Ramos (cell line): ENCODE measurements around the gene DRAP1.

Experiments used
- in situ Hi-C: fragments of 300-500 bp; cut with MboI; formaldehyde crosslinking; loops from one replicate; pipeline ENCODE4 v1.14.3; 2022; ENCODE audit warnings: low sequenced_read_pairs; ENCODE audit not compliant: unreplicated experiment

Gene DRAP1

DNA sequence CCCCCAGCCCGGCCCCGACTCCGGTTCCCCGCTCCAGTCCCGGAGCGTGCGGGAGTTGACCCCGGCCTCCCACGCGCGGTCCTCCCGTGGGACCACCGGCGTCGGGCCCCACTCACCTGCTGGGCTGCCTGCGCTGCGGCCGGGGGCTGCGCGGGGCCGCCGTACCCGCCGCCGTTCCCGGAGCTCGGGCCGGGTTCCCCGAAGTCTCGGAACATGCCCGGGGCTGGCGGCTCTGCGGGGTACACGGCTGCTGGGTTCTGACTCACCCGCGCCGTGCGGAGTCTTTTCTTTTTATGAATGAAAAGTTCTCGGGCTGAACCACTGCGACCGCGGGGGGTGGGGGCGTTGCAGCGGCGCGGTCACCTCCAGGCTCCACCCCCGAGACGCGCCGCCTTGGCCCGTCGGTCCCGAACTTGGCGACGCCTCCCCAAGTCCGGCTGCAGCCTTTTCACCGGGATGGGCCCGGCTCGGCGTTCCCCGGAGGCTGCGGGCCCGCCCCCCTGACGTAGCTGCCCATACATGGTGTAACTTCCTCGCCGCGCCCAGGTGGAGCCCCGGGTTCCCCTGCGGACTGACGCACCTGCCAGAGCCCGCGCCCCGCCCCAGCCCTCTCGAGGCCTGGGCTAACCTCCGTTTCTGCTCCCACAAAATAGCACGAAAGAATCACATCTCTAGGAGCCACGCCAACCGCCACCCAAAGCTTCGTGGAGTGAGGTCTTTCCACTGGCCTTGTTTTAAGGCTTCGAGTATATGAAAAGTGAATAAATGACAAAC is 18.9 kb upstream of the DRAP1 start, which contains the start of gene FOSL1:
Gene FOSL1 (minus strand): TSS at position 264 of the 774 bp plus-strand sequence. CDS start 49 bp downstream, at position 215.
- in situ Hi-C loops, result no loop called here

DNA sequence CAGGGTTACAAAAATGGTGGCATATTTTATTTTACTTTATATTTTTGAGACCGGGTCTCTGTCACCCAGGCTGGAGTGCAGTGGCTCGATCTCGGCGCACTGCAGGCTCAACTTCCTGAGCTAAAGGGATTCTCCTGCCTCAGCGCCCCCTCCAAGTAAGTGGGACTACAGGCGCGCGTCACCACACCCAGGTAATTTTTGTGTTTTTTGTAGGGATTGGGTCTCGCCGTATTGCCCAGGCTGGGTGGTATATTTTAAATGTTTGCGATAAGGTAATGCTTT is 18.4 kb upstream of the DRAP1 start:
- in situ Hi-C loops, result no loop called here

DNA sequence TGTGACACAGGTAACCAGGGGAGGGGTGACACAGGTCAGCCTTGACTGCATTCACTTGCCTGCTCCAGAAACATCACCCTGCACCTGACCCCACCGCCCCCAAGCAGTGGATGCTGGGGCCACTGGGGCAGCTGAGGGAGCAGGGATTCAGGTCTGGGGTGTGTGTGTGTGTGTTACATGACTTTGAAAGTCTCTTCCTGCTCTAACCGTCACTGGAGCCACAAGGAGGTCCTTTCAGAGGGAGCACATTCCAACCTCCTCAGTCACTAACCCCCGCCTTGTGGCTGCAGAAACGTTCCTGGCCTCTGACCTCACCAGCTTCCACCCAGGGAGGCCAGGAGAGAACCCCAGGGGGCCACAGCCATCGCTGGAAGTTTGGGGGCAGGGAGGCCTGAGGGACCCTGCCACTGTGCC is 16.2 kb upstream of the DRAP1 start:
- in situ Hi-C loops, result no loop called here

DNA sequence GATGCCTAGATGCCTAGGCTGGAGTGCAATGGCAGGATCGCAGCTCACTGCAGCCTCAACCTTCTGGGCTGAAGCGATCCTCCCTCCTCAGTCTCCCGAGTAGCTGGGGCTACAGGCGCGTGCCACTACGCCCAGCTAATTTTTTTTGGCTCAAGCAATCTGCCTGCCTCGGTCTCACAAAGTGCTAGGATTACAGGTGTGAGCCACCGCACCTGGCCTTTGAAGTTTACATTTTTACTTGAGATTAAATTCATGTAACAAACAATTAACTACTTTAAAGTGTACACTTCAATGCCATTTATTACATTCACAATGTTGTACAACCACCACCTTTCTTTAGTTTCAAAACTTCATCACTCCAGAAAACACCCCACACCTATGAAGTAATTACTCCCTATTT is 15.5 kb upstream of the DRAP1 start:
- in situ Hi-C loops, result no loop called here

DNA sequence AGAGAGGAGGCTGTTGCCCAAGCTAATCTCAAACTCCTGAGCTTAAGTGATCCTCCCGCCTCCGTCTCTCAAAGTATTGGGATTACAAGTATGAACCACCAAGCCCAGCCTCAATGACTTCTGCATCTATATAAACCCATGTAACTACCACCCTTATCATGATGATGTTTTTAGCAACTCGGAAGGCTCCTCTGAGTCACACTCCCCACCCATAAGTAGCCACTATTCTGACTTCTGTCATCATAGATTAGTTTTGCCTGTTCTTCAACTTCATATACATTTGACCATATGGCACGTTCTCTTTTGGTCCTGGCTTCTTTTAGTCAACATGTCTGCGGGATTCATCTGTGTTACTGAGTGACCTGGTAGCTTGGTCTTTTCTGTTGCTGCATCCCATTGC is 12.6 kb upstream of the DRAP1 start:
- in situ Hi-C loops, result no loop called here

DNA sequence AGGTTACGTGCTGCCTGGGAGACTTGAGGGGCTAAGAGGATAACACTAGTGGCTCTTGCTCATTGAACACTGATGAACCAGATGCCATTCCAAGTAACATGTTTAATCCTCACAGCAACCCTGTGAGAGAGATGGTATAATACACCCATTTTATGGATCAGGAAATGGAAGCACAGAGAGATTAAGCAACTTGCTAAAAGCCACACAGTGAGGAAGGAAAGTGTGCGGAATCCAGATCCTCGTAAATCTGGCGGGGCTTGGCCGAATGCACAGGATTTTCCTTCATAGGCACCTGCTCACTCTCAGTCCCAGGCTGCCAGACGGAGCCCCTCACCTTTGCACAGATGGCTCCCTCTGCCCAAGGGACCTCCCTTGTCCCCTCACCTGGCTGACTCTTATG is 11.3 kb upstream of the DRAP1 start:
- in situ Hi-C loops, result no loop called here

DNA sequence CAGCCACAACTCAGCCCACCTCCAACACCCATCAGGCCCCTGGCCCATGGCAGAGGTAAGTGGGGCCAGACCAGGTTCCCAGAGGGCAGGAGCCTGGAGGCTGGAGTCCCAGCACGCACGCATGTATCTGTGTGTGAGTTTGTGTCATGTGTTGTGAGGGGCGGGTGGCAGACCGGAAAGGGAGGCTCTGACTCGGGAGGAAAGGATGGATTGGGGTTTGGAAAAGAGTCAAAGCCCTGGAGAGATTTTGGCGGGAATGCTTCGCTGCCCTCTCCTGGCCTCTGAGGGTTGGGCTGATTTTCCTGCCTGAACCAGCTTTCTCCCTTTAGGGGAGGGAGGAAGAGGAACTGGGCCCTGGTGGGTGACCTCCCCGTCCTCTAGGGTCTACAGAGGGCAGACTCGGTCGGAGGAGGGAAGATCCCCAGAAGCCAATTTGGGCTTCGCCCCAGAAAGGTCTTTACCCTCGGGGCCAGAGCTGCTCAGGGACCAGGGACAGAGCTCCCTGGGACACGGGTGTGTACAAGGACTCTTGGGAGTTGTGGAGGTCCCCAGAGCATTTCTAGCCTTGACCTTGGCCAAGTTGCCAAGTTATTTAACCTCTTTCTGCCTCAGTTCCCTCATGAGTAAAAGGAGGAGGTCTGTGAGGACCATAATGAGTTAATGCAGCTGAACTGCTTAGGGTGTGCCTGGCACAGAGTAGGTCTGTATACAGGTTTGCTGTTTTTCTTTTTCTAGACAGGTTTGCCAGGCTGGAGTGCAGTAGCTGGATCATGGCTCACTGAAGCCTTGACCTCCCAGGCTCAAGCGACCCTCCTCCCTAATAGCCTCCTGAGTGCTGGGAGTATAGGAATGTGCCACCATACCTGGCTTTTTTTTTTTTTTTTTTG is 7.3 kb upstream of the DRAP1 start:
- in situ Hi-C loops, result no loop called here

DNA sequence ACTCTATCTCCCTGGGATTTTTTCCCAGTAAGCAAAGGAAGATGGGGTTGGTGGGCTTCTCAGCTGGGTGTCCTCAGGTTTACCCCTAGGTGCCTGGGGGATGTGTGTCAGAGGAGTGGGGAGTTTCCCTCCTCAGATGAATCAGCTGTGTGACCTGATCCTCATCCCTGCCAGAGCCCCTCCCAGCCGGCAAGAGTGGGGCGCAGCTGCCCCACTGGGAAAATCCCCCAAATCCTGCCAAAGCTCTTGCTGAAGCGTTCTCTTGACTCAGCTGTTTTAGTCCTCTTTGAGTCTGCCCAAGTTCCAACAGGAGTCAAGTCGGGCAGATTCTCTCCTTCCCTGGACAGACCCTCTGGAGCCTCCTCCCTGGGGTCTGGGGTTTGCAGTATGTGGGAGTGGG is 6.4 kb upstream of the DRAP1 start:
- in situ Hi-C loops, result no loop called here

DNA sequence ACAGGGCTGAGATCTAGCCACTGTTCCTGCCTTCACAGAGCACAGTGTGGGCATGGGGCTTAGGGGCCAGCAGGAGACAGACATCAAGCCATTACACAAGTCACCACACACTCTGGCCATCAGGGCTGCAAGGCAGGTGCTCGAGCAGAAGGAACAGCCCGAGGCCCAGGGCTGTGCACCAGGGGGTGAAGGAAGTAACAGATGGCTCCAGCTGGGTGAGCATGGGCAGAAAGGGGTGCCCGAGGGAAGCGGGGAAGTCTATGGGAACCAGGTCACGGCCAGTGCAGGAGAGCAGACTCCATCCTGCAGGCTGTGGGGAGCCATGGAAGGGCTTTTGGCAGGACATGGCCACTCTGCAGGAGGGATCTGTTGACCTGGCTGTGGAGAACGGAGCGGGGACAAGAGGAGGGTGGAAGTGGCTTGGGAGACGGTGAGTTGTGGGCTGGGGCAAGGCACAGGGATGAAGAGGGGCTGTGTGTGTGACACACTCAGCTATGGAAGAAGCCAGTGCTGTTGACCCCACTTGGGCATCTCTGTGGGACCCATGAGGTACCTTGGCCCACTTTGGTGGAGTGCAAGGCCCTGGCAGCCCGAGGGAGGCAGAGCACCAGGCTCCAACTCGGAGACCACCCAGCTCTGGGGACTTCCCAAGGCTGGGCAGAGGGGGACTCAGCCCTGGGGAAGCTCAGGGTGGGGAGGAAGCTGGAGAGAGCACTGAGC is 4.0 kb upstream of the DRAP1 start:
- in situ Hi-C loops, result no loop called here

DNA sequence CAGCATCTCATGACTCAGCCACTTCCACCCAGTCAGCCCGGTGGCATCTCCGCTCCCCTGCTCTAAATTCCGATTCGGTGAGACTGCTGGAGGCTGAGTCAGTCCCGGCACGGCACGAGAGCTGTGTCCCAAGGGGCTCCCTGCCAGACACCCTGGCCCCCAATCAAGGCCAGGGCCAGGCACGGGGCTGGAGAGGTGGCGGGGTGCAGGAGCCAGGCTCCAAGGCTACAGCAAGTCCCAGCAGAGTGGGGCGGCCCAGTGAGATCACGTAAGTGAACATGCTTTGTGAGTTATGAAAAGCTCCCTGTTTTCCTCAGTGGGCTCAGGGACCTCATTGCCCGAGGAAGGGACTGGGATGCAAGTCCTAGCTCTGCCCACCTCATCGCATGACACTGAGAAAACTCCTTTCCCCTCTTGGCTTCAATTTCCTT is 3.4 kb upstream of the DRAP1 start:
- in situ Hi-C loops, result no loop called here

DNA sequence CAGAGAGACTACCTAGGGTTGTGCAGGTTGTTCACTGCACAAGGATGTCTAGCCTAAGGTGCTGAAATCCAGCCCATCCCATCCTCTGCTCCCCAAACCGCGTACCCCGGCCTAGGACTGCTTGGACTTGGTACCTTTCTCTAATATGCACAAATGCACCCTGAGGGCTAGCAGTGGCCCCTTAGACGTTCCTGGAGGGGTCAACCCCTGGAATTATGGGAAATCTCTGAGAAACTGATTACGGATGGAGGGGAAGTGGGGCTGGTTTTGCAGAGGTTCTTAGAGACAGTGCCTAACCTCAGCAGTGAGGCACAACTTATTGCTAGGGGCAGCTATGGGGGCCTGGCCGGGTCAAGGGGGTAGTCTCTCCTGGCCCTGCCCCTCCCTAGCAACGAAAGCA is 2.8 kb upstream of the DRAP1 start:
- in situ Hi-C loops, result no loop called here

DNA sequence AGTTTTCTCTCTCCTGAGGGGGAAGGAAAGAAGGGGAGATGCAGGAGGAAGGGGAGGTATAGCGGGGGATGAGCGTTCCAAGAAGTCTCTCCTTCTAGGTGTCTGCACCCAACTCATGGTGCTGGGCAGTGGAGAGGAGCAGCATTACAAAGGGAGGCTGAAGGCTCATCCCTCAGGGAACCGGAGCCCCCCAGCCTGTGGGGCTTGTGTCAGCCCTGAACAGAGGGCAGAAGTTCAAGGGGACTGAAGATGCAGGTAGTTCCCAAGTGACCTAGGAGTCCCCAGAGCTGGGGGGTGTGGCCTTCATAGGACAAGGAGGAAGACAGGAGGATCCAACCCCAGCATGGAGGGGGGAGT is 2.2 kb upstream of the DRAP1 start:
- in situ Hi-C loops, result no loop called here

DNA sequence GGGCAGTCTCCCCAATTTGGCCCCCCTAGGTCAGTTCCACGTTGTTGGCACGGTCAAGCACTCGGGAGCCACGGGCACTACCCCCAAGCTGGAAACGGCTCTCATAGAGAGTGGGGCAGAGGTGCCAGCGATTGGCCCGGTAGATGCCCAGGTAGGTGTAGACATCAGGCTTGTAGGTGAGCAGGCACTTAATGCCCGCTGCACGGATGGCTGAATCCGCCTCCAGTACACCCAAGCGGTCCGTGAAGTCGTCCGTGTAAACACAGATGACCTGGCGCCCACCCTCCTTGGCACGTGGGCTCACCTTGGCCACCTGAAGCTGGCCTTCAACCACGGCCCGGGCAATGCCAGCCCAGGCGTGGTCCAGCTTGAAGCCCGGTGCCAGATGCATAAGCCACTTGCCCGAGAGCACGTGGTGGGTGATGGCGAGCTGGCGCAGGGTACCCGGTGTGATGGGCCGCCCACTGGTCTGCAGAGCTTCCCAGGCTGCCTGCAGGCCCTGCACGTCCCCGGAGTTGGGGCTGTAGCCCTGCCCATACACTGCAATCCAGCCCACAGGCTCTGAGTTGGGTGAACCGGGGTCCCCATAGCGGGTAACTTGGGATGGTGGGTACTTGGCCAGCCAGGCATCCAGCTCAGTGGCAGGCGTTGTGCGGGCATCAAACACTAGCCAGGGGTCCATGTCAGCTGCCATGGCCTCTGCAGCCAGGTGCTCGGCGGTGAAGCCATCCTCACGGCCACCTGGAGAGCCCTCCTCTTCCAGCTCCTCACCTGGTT is 1.6 kb upstream of the DRAP1 start:
- in situ Hi-C loops, result no loop called here

DNA sequence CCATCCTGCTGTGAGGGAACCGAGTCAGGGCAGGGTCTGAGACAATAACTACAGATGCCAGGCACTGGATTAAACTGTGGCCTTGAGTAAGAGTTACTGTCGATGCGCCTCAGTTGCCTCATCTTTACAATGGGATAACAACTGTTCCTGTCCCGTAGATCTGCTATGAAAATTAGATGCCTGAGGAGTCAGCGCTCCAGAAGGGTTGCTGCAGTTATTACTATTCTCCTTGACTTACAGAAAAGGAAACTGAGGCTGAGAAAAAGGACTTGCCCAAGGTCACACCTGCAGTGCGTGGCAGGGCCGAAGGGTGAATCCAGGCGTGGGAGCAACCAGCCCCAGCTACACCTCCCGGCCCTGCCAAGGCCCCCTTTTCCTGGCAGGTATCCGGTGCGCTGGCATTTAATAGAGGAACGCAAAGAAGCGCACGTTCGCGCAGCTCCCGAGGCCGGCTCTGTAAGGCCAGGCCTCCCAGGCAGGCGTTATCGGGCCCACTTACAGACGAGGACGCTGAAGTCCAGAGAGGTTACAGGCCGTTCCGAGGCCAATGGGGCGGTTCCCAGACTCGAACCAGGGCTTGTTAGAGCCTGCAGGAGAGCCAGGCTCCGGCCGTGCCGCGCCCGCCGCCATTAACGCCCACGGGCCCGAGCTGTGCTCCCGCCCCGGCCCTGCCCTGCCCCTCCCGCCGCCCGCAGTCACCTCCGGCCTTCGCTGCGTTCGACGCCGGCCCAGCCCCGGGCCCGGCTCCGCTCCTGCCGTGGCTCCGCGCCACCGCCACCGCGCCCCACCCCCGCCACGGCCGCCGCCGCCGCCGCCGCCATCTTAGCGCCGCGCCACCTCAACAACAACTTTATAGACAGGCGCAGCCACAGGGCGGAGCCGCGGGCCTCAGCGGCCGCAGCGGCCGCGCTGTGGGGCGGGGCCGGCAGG is 750 bp upstream of the DRAP1 start, which contains the start of gene C11orf68:
Gene C11orf68 (minus strand): TSS at position 852 of the 930 bp plus-strand sequence. CDS start 31 bp downstream, at position 821.
- in situ Hi-C loops, result no loop called here

DNA sequence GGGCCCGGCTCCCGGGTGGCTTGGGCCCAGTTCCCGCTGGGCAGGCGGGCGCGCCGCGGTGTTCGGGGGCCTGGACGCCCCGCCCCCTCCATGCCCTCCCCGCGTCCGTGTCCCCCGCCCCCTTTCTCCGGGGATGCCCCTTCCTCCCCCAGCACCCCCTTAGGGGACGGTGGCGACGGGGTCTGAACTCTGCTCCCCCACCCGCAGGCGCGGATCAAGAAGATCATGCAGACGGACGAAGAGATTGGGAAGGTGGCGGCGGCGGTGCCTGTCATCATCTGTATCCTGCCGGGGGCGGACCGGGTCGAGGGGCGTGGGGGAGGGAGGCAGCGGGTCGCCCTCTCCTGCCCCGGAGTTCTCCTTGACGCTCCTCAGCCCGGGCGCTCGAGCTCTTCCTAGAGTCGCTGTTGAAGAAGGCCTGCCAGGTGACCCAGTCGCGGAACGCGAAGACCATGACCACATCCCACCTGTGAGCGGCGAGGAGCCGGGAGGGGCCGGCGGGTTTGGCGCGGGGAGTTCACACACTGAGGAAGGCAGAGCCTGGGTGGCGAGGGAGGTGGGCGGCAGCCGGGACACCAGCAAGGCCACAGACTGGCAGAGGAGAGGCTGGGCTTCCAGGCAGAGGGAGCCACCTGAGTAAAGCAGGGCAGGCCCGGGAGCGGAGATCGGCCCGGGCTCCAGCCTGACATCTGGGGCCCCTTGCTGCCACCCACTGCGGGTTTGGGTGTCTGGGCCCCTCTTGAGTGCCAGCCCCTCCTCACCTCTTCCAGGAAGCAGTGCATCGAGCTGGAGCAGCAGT is 546 bp downstream of the DRAP1 start:
- in situ Hi-C loops, result no loop called here

DNA sequence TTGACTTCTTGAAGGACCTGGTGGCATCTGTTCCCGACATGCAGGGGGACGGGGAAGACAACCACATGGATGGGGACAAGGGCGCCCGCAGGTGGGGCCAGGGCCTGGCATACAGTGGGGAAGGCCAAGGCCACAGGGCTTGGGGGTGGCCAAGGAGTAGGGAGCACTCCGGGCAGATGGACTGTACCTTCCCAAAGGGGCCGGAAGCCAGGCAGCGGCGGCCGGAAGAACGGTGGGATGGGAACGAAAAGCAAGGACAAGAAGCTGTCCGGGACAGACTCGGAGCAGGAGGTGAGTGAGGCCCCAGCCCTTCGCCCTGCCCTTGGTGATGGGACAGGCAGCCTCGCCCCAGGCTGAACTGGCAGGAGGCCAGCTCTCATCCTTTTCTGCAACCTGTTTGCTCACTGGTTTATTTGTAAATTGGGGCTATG is 1.2 kb downstream of the DRAP1 start:
- in situ Hi-C loops, result no loop called here

DNA sequence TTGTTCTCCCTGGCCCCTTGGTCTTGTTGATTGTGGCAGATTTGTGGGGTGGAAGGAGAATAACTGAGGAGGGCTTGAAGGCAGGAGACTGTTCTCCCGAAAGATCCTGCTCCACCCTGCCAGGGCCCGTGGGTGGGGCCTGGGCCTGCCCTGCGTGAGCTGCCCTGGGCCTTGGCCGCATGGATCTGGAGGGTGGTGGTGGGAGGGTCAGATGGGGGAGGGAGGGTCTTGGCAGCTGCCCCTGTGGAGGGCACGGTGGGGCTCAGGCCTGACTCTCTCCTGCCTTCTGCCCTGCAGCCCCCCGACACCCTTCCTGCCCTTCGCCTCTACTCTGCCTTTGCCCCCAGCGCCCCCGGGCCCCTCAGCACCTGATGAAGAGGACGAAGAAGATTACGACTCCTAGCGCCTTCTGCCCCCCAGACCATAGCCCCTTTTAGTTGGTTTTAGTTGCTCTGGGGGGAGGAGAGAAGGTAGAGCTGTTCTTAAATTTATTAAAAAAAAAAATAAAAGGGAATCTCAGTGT is 1.9 kb downstream of the DRAP1 start:
- in situ Hi-C loops, result no loop called here

DNA sequence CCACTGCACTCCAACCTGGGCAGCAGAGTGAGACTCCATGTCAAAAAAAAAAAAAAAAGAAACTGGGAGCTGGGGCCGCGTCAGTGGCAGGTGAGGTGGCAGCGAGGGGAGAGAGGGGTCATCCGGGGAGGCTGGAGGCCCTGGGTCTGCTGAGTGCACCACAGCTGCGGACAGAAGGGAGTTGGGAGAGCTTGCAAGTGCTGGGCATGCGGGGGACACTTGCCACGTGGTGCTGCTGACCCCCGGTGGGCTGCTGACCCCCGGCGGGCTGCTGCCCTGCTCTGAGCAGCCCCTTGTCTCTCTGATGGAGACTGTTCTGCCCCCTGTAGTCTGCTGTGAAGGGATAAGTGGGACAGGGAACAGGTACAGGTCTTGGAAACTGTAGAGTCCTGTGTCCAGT is 2.6 kb downstream of the DRAP1 start:
- in situ Hi-C loops, result no loop called here
